Measurements from ENCODE around the gene UCK1.
"Not testable (repeated sequence)": the region's sequence is repeated elsewhere in the genome, so short reads cannot be mapped to it uniquely, and the experiment has no call there.

UCK1 gene

GRCh38 chr9:131559421-131560000, 28.4 kb upstream of the UCK1 start:
- no peak for DNase-seq (ENCODE audit: low spot score in 2 of 2)
- no peaks in the 10 kb centered on the region for H3K4me1 Mint-ChIP-seq
- no peaks in the 10 kb centered on the region for H3K9me3 Mint-ChIP-seq
- ATAC-seq, result no peak
- H3K4me3 Mint-ChIP-seq, result no peak overlapping the region
- no peak overlapping the region for H3K27ac Mint-ChIP-seq
- H3K36me3 Mint-ChIP-seq, result peaks cover 5% of the 10 kb centered on the region

GRCh38 chr9:131557855-131558548, 26.9 kb upstream of the UCK1 start:
- no peak overlapping the region for H3K4me3 Mint-ChIP-seq
- no peak for ATAC-seq
- H3K36me3 Mint-ChIP-seq, result peaks cover 5% of the 10 kb centered on the region
- no peak overlapping the region for H3K27ac Mint-ChIP-seq
- no peaks in the 10 kb centered on the region for H3K9me3 Mint-ChIP-seq
- no peak for DNase-seq (ENCODE audit: low spot score in 2 of 2)
- no peaks in the 10 kb centered on the region for H3K4me1 Mint-ChIP-seq

GRCh38 chr9:131555841-131556673, 25.0 kb upstream of the UCK1 start:
- DNase-seq (ENCODE audit: low spot score in 2 of 2) (no peak), ATAC-seq (no peak)
- peaks cover 5% of the 10 kb centered on the region for H3K36me3 Mint-ChIP-seq
- no peaks in the 10 kb centered on the region for H3K4me1 Mint-ChIP-seq
- H3K27ac Mint-ChIP-seq, result no peak overlapping the region
- H3K9me3 Mint-ChIP-seq, result no peaks in the 10 kb centered on the region
- H3K4me3 Mint-ChIP-seq, result no peak overlapping the region

GRCh38 chr9:131554843-131555351, 23.8 kb upstream of the UCK1 start:
- Mint-ChIP-seq H3K9me3 (no peaks in the 10 kb centered on the region), H3K4me3 (peak overlapping the region; percentile 22), H3K36me3 (peaks cover 5% of the 10 kb centered on the region)

GRCh38 chr9:131554087-131554842, 23.2 kb upstream of the UCK1 start:
- no peaks in the 10 kb centered on the region for H3K4me1 Mint-ChIP-seq
- H3K36me3 Mint-ChIP-seq, result peaks cover 5% of the 10 kb centered on the region

More at GRCh38 chr9:131554843-131555351, 23.8 kb upstream of the UCK1 start:
- DNase-seq (ENCODE audit: low spot score in 2 of 2) (no peak), ATAC-seq (peak; percentile 31)
- Mint-ChIP-seq H3K27ac (no peak overlapping the region), H3K4me1 (no peaks in the 10 kb centered on the region)

GRCh38 chr9:131552030-131552429, 21.0 kb upstream of the UCK1 start:
- no peak overlapping the region for H3K27ac Mint-ChIP-seq
- H3K9me3 Mint-ChIP-seq, result no peaks in the 10 kb centered on the region
- no peak overlapping the region for H3K4me3 Mint-ChIP-seq
- no peak for ATAC-seq
- no peaks in the 10 kb centered on the region for H3K36me3 Mint-ChIP-seq
- no peak for DNase-seq (ENCODE audit: low spot score in 2 of 2)
- peaks cover 17% of the 10 kb centered on the region for H3K4me1 Mint-ChIP-seq

More at GRCh38 chr9:131554087-131554842, 23.2 kb upstream of the UCK1 start:
- Mint-ChIP-seq H3K9me3 (no peaks in the 10 kb centered on the region), H3K27ac (no peak overlapping the region), H3K4me3 (no peak overlapping the region)
- DNase-seq (ENCODE audit: low spot score in 2 of 2), result no peak
- no peak for ATAC-seq

GRCh38 chr9:131550465-131550864, 19.4 kb upstream of the UCK1 start:
- H3K9me3 Mint-ChIP-seq; H3K4me3 Mint-ChIP-seq; H3K36me3 Mint-ChIP-seq; ATAC-seq; H3K27ac Mint-ChIP-seq; DNase-seq (ENCODE audit: low spot score in 2 of 2): not testable (repeated sequence)
- H3K4me1 Mint-ChIP-seq, result peaks cover 18% of the 10 kb centered on the region

- ATAC-seq; H3K9me3 Mint-ChIP-seq; H3K4me3 Mint-ChIP-seq; DNase-seq (ENCODE audit: low spot score in 2 of 2); H3K36me3 Mint-ChIP-seq; H3K27ac Mint-ChIP-seq: not testable (repeated sequence)
- H3K4me1 Mint-ChIP-seq, result peaks cover 18% of the 10 kb centered on the region
Measured at GRCh38 chr9:131549186-131549585, 18.1 kb upstream of the UCK1 start.

GRCh38 chr9:131546336-131547084, 15.4 kb upstream of the UCK1 start:
- Mint-ChIP-seq H3K9me3 (peaks cover 6% of the 10 kb centered on the region), H3K27ac (no peak overlapping the region), H3K36me3 (no peaks in the 10 kb centered on the region), H3K4me1 (peaks cover 18% of the 10 kb centered on the region), H3K4me3 (peak overlapping the region; percentile 59)
- no peak for DNase-seq (ENCODE audit: low spot score in 2 of 2)
- peak; percentile 37 for ATAC-seq

- Mint-ChIP-seq H3K36me3 (no peaks in the 10 kb centered on the region), H3K9me3 (peaks cover 6% of the 10 kb centered on the region), H3K4me1 (peaks cover 19% of the 10 kb centered on the region), H3K4me3 (peak overlapping the region; percentile 59), H3K27ac (no peak overlapping the region)
- ATAC-seq, result no peak
- DNase-seq (ENCODE audit: low spot score in 2 of 2), result no peak
Measured at GRCh38 chr9:131545786-131546335, 14.8 kb upstream of the UCK1 start.

- Mint-ChIP-seq H3K36me3 (peaks cover 5% of the 10 kb centered on the region), H3K27ac (no peak within 1 kb of the TSS), H3K4me1 (peaks cover 25% of the 10 kb centered on the region), H3K4me3 (peak within 1 kb of the TSS; percentile 59), H3K9me3 (peaks cover 6% of the 10 kb centered on the region)
- ATAC-seq (no peak), DNase-seq (ENCODE audit: low spot score in 2 of 2) (no peak)
Measured at GRCh38 chr9:131545003-131545785, 14.1 kb upstream of the UCK1 start, which contains the start of gene PRRT1B. TSS of gene PRRT1B (plus strand) at chr9:131545523. CDS start at chr9:131545616, 93 bp downstream.

- no peak overlapping the region for H3K27ac Mint-ChIP-seq
- no peak for DNase-seq (ENCODE audit: low spot score in 2 of 2)
- H3K36me3 Mint-ChIP-seq, result peaks cover 5% of the 10 kb centered on the region
- peaks cover 19% of the 10 kb centered on the region for H3K4me1 Mint-ChIP-seq
- ATAC-seq, result no peak
- no peak overlapping the region for H3K4me3 Mint-ChIP-seq
- H3K9me3 Mint-ChIP-seq, result peaks cover 6% of the 10 kb centered on the region
Measured at GRCh38 chr9:131543141-131543540, 12.1 kb upstream of the UCK1 start.

- DNase-seq (ENCODE audit: low spot score in 2 of 2) (no peak), ATAC-seq (peak; percentile 62)
- peaks cover 14% of the 10 kb centered on the region for H3K4me1 Mint-ChIP-seq
- peaks cover 6% of the 10 kb centered on the region for H3K9me3 Mint-ChIP-seq
- peaks cover 5% of the 10 kb centered on the region for H3K36me3 Mint-ChIP-seq
- no peak overlapping the region for H3K4me3 Mint-ChIP-seq
- H3K27ac Mint-ChIP-seq, result peak overlapping the region; percentile 37
Measured at GRCh38 chr9:131539223-131539923, 8.3 kb upstream of the UCK1 start.

Measured in stimulated activated effector memory CD8-positive, alpha-beta T cell treated with anti-CD3 and anti-CD28 coated beads, Interleukin-12 subunit alpha, Interleukin-12 subunit beta, amount 100 ng/mL, for 72 hours (primary cell).